ENCODE measurements around the gene APBA2. TPM values are rescaled to one million over a fixed set of nuclear protein-coding genes. Genes with fewer than 3 reads are reported as not detected.

APBA2 gene
- total and polyA plus RNA-seq, 10 of the 15 experiments (the other 5 are each of a cell fraction or from before 2014, with no cell fraction given): 0.06 to 0.26 (median 0.07) TPM; not detected in 7

GRCh38 chr15:28936481-28936881 is 50.7 kb downstream of the APBA2 start:
- SMC1A ChIA-PET (ENCODE audit: uncharacterized antibody, unreplicated experiment): no interaction called here
- Histone ChIP-seq H3K9me3 (replicated peaks; ENCODE audit: control insufficient read depth, insufficient read depth, low read length) (no peaks in the 10 kb centered on the region), H3K79me2 (ENCODE audit: control insufficient read depth, insufficient read depth, low read length) (no peaks in the 10 kb centered on the region), H3K9ac (ENCODE audit: control insufficient read depth, insufficient read depth, low read length) (no peak overlapping the region), H3K27ac (ENCODE audit: control insufficient read depth, insufficient read depth) (no peak overlapping the region), H3K27me3 (replicated peaks in 1 of 2; ENCODE audit: control insufficient read depth in 2 of 2, insufficient read depth in 2 of 2, low read length in 1 of 2) (peaks cover 0 to 2% of the 10 kb centered on the region in 2 experiments; a peak in 1 of 4 replicates), H4K20me1 (ENCODE audit: control insufficient read depth, insufficient read depth) (no peaks in the 10 kb centered on the region), H2AFZ (ENCODE audit: control insufficient read depth, low read depth, low read length) (no peak overlapping the region), H3K4me2 (ENCODE audit: control insufficient read depth, insufficient read depth) (no peak overlapping the region), H3K36me3 (ENCODE audit: control insufficient read depth in 2 of 2, insufficient read depth in 2 of 2, low read length in 1 of 2) (no peaks in the 10 kb centered on the region), H3K4me3 (no peak overlapping the region), H3K4me1 (ENCODE audit: control insufficient read depth, insufficient read depth, low read length) (no peaks in the 10 kb centered on the region)
- intact Hi-C loops (cut with micrococcal nuclease; ENCODE audit: unreplicated experiment): no loop called here
- BruUV-seq (replicated peaks): no TSS peak
- RAD21 ChIA-PET (ENCODE audit: unreplicated experiment): no interaction called here
- DNase-seq (ENCODE audit: low read depth, low spot score) (no peak), FAIRE-seq (no peak), ATAC-seq (no peak)
- TF ChIP-seq HDAC2 (IDR thresholded peaks at IDR 0.05) (no peak), YY1 (IDR thresholded peaks at IDR 0.05; ENCODE audit: low read depth, low read length) (no peak), GATAD2B (conservative IDR thresholded peaks at IDR 0.05; ENCODE audit: low read depth) (no peak), PRDM15 (CRISPR knock-in tag; IDR thresholded peaks at IDR 0.05) (no peak)
- POLR2A ChIA-PET: no interaction called here
- in situ Hi-C loops (cut with MboI): no loop called here
- CTCF ChIA-PET: no interaction called here
- WGBS (ENCODE audit: insufficient coverage, insufficient replicate concordance, low lambda C conversion rate, missing lambda C conversion rate): 61% methylated on average over 9 of the region's 9 CpGs

GRCh38 chr15:28937271-28937670 is 51.5 kb downstream of the APBA2 start:
- POLR2A ChIA-PET: no interaction called here
- Histone ChIP-seq H3K9ac (ENCODE audit: control insufficient read depth, insufficient read depth, low read length) (no peak overlapping the region), H3K4me2 (ENCODE audit: control insufficient read depth, insufficient read depth) (no peak overlapping the region), H3K27me3 (replicated peaks in 1 of 2; ENCODE audit: control insufficient read depth in 2 of 2, insufficient read depth in 2 of 2, low read length in 1 of 2) (no peaks in the 10 kb centered on the region), H3K4me1 (ENCODE audit: control insufficient read depth, insufficient read depth, low read length) (no peaks in the 10 kb centered on the region), H2AFZ (ENCODE audit: control insufficient read depth, low read depth, low read length) (no peak overlapping the region), H3K79me2 (ENCODE audit: control insufficient read depth, insufficient read depth, low read length) (no peaks in the 10 kb centered on the region), H3K36me3 (ENCODE audit: control insufficient read depth in 2 of 2, insufficient read depth in 2 of 2, low read length in 1 of 2) (no peaks in the 10 kb centered on the region), H3K27ac (ENCODE audit: control insufficient read depth, insufficient read depth) (no peak overlapping the region), H4K20me1 (ENCODE audit: control insufficient read depth, insufficient read depth) (no peaks in the 10 kb centered on the region), H3K4me3 (no peak overlapping the region), H3K9me3 (replicated peaks; ENCODE audit: control insufficient read depth, insufficient read depth, low read length) (no peaks in the 10 kb centered on the region)
- no peak for FAIRE-seq
- SMC1A ChIA-PET (ENCODE audit: uncharacterized antibody, unreplicated experiment): no interaction called here
- no TSS peak for BruUV-seq (replicated peaks)
- CTCF ChIA-PET: no interaction called here
- RAD21 ChIA-PET (ENCODE audit: unreplicated experiment): no interaction called here
- intact Hi-C loops (cut with micrococcal nuclease; ENCODE audit: unreplicated experiment): no loop called here
- WGBS (ENCODE audit: insufficient coverage, insufficient replicate concordance, low lambda C conversion rate, missing lambda C conversion rate): 62% methylated on average over 8 of the region's 8 CpGs
- ATAC-seq: no peak
- TF ChIP-seq YBX1 (IDR thresholded peaks at IDR 0.05) (no peak), EP300 (IDR thresholded peaks at IDR 0.05; ENCODE audit: borderline replicate concordance in 1 of 2, control insufficient read depth in 1 of 2, low read depth in 2 of 2, low read length in 2 of 2) (no peak), ZBTB11 (CRISPR knock-in tag; IDR thresholded peaks at IDR 0.05) (no peak), PAX8 (IDR thresholded peaks at IDR 0.05) (no peak), PAX5 (IDR thresholded peaks at IDR 0.05; ENCODE audit: borderline replicate concordance, low read depth, low read length) (no peak), SREBF1 (IDR thresholded peaks at IDR 0.05; ENCODE audit: low read length) (no peak)
- in situ Hi-C loops (cut with MboI): no loop called here
- no peak for DNase-seq (ENCODE audit: low read depth, low spot score)
